PC-3 (cell line): ENCODE data around the gene TMEM221.

Experiments used
- EZH2 ChIP-seq: fragments of 300-600 bp; sonication (generic); IDR thresholded peaks from one replicate; pipeline ENCODE4 v1.6.1; 2017; ENCODE audit warnings: antibody characterized with exemption, mild to moderate bottlenecking, low read length; ENCODE audit not compliant: unreplicated experiment
- TF ChIP-seq, protein P1 (sequence below): fragments of 300-600 bp; sonication (generic); conservative IDR thresholded peaks from 2 replicates; pipeline ENCODE4 v1.5.1; 2017; ENCODE audit warnings: antibody characterized with exemption, low read depth, mild to moderate bottlenecking, low read length

DNA sequence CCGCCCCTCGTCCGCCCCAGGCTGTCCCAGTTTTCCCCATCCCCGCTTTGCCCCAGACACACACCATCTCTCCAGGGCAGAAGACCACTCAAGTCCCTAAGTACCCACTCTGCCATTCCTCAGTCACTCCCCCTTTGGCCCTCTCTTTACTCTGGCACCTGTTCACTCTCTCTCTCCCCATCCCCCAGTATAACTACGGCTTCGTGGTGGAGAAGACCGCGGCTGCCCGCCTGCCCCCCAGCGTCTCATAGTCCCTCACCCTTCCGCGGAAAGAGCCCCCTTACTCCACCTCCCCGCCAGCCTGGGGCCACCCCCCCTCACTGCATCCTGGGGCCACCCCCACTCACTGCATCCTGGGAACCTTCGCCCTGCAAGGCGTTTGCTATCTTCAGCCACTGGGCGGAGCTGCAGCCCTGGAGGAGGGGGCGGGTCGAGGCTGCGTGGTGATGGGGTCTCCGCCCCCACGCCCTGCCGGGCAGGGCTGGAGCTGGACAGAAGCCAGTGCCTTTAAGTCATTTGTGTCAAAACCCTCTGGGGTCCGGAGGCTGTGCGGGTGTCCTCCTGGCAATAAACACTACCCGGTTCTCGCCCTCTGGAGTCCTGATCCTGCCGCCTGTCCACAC lies 23.6 kb downstream of the TMEM221 start:
- no peak for TF ChIP-seq EZH2
- TF ChIP-seq, protein P1, sequence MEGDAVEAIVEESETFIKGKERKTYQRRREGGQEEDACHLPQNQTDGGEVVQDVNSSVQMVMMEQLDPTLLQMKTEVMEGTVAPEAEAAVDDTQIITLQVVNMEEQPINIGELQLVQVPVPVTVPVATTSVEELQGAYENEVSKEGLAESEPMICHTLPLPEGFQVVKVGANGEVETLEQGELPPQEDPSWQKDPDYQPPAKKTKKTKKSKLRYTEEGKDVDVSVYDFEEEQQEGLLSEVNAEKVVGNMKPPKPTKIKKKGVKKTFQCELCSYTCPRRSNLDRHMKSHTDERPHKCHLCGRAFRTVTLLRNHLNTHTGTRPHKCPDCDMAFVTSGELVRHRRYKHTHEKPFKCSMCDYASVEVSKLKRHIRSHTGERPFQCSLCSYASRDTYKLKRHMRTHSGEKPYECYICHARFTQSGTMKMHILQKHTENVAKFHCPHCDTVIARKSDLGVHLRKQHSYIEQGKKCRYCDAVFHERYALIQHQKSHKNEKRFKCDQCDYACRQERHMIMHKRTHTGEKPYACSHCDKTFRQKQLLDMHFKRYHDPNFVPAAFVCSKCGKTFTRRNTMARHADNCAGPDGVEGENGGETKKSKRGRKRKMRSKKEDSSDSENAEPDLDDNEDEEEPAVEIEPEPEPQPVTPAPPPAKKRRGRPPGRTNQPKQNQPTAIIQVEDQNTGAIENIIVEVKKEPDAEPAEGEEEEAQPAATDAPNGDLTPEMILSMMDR, result peak; percentile 54
